ENCODE results near the gene FBXO41. TPM values are rescaled to one million over a fixed set of nuclear protein-coding genes. Genes with fewer than 3 reads are reported as not detected.

The FBXO41 gene
- total RNA-seq, 1 experiment from 2014 or later, result 12.1 TPM

DNA sequence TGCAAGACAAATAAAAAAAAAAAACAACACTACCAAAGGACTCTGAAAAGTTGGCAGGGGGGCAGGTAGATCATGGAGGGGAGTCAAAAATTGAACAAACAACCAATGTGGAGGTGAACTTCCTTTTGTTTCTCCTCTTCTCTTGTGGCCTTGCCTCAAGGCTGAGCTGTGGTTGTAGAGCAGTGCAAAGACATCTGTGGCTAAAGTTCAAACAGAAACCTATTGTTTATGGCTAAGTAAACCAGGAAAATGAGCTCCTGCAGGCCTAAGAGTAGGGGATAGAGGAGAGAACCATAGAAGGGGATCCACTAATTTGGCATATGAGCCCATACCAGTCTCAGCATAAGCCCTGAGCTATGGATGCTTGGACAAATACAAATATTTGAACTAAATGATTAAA, 49.3 kb upstream of the FBXO41 start:
- ChIA-PET POLR2A (no interaction called here), CTCF (no interaction called here)
- intact Hi-C loops (cut with micrococcal nuclease; ENCODE audit: unreplicated experiment), result no loop called here
- no peaks in the 10 kb centered on the region for H3K4me1 Mint-ChIP-seq (ENCODE audit: low read depth, unreplicated experiment)
- peaks cover 7% of the 10 kb centered on the region for H3K27me3 Mint-ChIP-seq (ENCODE audit: insufficient read depth, unreplicated experiment)
- no peaks in the 10 kb centered on the region for H3K36me3 Mint-ChIP-seq (ENCODE audit: insufficient read depth, unreplicated experiment)
- peaks cover 10% of the 10 kb centered on the region for H3K9me3 Mint-ChIP-seq (ENCODE audit: unreplicated experiment)
- BruUV-seq (replicated peaks), result no TSS peak
- TF ChIP-seq, protein P1, sequence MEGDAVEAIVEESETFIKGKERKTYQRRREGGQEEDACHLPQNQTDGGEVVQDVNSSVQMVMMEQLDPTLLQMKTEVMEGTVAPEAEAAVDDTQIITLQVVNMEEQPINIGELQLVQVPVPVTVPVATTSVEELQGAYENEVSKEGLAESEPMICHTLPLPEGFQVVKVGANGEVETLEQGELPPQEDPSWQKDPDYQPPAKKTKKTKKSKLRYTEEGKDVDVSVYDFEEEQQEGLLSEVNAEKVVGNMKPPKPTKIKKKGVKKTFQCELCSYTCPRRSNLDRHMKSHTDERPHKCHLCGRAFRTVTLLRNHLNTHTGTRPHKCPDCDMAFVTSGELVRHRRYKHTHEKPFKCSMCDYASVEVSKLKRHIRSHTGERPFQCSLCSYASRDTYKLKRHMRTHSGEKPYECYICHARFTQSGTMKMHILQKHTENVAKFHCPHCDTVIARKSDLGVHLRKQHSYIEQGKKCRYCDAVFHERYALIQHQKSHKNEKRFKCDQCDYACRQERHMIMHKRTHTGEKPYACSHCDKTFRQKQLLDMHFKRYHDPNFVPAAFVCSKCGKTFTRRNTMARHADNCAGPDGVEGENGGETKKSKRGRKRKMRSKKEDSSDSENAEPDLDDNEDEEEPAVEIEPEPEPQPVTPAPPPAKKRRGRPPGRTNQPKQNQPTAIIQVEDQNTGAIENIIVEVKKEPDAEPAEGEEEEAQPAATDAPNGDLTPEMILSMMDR (IDR thresholded peaks at IDR 0.05; ENCODE audit: insufficient read depth in 1 of 2, low read depth in 1 of 2, low read length in 1 of 2, severe bottlenecking in 1 of 2, unreplicated experiment in 1 of 2), result no peak
- H3K4me1 ChIP-seq, result peaks cover 6% of the 10 kb centered on the region; the same call in 1 of the 2 replicates
- no peak overlapping the region for H3K27ac Mint-ChIP-seq (ENCODE audit: unreplicated experiment)
- no peaks in the 10 kb centered on the region for H3K27me3 ChIP-seq (replicated peaks; ENCODE audit: control insufficient read depth, insufficient read depth, low read length)
- H3K4me3 Mint-ChIP-seq (ENCODE audit: unreplicated experiment), result no peak overlapping the region
- DNase-seq, result no peak
- 0 out of 2 replicates have a peak, but pooled peaks cover 2% of the 10 kb centered on the region for H3K9me3 ChIP-seq
- H3K4me3 ChIP-seq (ENCODE audit: low read depth, low read length), result no peak overlapping the region
- no peaks in the 10 kb centered on the region for H3K36me3 ChIP-seq (ENCODE audit: control insufficient read depth, insufficient read depth, low read length)

DNA sequence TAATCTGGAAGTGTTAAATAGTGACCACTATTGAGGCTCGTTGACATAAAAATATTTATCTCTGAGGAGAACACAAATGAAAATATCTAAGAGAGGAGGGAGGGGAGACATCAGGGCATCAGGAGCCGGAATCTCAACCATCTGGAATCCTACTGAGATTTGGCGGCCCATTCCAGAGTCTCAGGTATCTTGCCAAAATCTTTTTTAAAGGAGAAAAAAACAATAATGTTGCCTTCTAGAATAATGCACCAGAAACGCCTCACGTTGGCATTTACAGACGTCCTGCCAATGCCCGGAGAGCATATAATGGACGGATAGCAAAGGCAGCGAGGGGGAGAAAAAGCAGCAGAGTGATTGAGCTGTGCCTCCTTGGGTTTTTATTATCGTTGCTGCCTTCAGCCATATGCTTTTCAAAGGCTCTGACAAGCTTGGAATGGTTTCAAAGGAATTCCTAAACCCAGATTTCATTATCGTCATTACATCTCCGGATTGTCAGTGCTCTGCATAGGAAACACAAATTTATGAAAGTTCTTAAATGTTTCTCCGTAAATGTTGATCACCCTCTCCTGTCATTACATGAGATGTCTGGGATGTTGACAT, 39.9 kb upstream of the FBXO41 start:
- Mint-ChIP-seq H3K27ac (ENCODE audit: unreplicated experiment) (no peak overlapping the region), H3K9me3 (ENCODE audit: unreplicated experiment) (peaks cover 9% of the 10 kb centered on the region), H3K27me3 (ENCODE audit: insufficient read depth, unreplicated experiment) (peaks cover 12% of the 10 kb centered on the region), H3K4me3 (ENCODE audit: unreplicated experiment) (no peak overlapping the region), H3K36me3 (ENCODE audit: insufficient read depth, unreplicated experiment) (no peaks in the 10 kb centered on the region), H3K4me1 (ENCODE audit: low read depth, unreplicated experiment) (no peaks in the 10 kb centered on the region)
- TF ChIP-seq, protein P1 (IDR thresholded peaks at IDR 0.05; ENCODE audit: insufficient read depth in 1 of 2, low read depth in 1 of 2, low read length in 1 of 2, severe bottlenecking in 1 of 2, unreplicated experiment in 1 of 2), result no peak
- intact Hi-C loops (cut with micrococcal nuclease; ENCODE audit: unreplicated experiment), result no loop called here
- H3K4me3 ChIP-seq (ENCODE audit: low read depth, low read length), result no peak overlapping the region
- no peaks in the 10 kb centered on the region; the same call in 1 of the 2 replicates for H3K4me1 ChIP-seq
- ChIA-PET CTCF (interaction anchor here (0.9 kb wide), 1 partner anchor 34 kb away, joined by 3 read pairs; no protein-coding TSS in a partner anchor), POLR2A (no interaction called here)
- BruUV-seq (replicated peaks), result no TSS peak
- no peaks in the 10 kb centered on the region for H3K27me3 ChIP-seq (replicated peaks; ENCODE audit: control insufficient read depth, insufficient read depth, low read length)
- no peaks in the 10 kb centered on the region for H3K9me3 ChIP-seq
- no peaks in the 10 kb centered on the region for H3K36me3 ChIP-seq (ENCODE audit: control insufficient read depth, insufficient read depth, low read length)
- no peak for DNase-seq

DNA sequence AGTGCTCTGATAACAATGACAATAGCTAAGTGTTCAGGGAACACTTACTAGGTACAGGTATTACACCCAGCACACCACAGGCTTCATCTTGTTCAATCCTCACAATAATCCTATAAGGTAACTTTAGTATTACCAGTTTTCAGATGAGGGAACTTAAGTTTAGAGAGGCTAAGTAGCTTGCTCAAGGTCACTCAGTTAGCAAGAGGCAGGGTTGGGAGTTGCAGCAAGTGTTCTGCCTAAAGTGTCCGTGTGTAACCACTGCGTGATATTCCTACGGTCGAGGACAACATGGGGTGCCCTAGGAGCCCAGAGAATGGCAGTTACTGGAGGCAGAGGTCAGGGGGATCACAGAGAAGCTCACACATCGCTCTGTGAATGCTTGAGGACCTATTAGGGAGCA, 39.3 kb upstream of the FBXO41 start:
- peaks cover 12% of the 10 kb centered on the region for H3K27me3 Mint-ChIP-seq (ENCODE audit: insufficient read depth, unreplicated experiment)
- Histone ChIP-seq H3K27me3 (replicated peaks; ENCODE audit: control insufficient read depth, insufficient read depth, low read length) (no peaks in the 10 kb centered on the region), H3K4me1 (no peaks in the 10 kb centered on the region), H3K9me3 (no peaks in the 10 kb centered on the region), H3K4me3 (ENCODE audit: low read depth, low read length) (no peak overlapping the region), H3K36me3 (ENCODE audit: control insufficient read depth, insufficient read depth, low read length) (no peaks in the 10 kb centered on the region)
- no peaks in the 10 kb centered on the region for H3K4me1 Mint-ChIP-seq (ENCODE audit: low read depth, unreplicated experiment)
- no TSS peak for BruUV-seq (replicated peaks)
- no peak for DNase-seq
- H3K36me3 Mint-ChIP-seq (ENCODE audit: insufficient read depth, unreplicated experiment), result no peaks in the 10 kb centered on the region
- TF ChIP-seq, protein P1 (IDR thresholded peaks at IDR 0.05; ENCODE audit: insufficient read depth in 1 of 2, low read depth in 1 of 2, low read length in 1 of 2, severe bottlenecking in 1 of 2, unreplicated experiment in 1 of 2), result no peak
- no peak overlapping the region for H3K4me3 Mint-ChIP-seq (ENCODE audit: unreplicated experiment)
- CTCF ChIA-PET, result interaction anchor here (0.9 kb wide), 1 partner anchor 33 kb away, joined by 3 read pairs; no protein-coding TSS in a partner anchor
- H3K27ac Mint-ChIP-seq (ENCODE audit: unreplicated experiment), result no peak overlapping the region
- POLR2A ChIA-PET, result no interaction called here
- intact Hi-C loops (cut with micrococcal nuclease; ENCODE audit: unreplicated experiment), result no loop called here
- H3K9me3 Mint-ChIP-seq (ENCODE audit: unreplicated experiment), result peaks cover 2% of the 10 kb centered on the region
